Stimulated activated CD4-positive, alpha-beta T cell treated with anti-CD3 and anti-CD28 coated beads, Interleukin-4, amount 100 ng/mL, for 48 hours (primary cell): ENCODE results near the gene F12.

Source experiments
- DNase-seq, 2 donors: peaks; one replicate each; pipeline ENCODE4 v3.0.0-alpha.2; 2020; ENCODE audit warnings: low read depth in 2 of 2

Gene F12

DNA sequence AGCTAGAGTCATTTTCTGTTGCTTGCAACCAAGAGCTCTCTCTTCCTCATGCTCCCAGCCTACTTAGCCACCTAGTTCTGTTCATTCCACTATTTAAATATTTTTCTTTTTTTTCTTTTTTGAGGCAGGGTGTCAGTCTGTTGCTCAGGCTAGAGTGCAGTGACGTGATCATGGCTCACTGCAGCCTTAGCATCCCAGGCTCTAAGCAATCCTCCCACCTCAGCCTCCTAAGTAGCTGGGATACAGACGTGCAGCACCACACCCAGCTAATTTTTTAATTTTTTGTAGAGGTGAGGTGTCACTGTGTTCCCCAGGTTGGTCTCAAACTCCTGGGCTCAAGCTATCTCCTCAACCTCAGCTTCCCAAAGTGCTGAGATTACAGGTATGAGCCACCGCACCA lies 5.1 kb upstream of the F12 start:
- DNase-seq = no peak

DNA sequence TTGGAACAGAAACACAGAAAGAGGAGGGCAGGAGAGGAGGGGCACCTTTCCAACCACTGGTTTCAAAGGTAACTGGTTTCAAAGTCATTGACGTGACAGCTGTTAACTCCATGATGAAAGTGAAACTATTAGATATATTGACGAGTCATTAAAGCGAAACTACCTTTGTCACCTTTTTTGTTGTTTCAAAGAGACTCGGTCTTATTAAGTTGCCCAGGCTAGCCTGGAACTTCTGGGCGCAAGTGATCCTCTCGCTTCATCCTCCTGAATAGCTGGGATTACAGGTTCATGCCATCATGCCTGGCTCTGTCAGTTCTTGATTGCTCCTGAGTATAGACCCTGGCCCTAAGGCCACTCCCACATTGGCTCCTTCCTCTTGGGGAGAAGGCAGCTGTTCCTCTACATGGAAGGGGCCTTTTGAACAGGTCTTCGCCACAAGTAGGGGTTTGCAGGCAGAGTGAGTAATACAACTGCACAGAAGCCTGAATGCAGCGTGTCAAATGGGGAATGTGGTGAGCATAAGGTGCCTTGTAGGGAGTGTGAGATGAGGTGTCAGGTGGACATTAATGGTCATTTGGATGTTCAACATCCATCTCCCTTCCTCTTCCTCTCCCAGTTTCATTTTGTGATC lies 3.4 kb upstream of the F12 start:
- no peak for DNase-seq

DNA sequence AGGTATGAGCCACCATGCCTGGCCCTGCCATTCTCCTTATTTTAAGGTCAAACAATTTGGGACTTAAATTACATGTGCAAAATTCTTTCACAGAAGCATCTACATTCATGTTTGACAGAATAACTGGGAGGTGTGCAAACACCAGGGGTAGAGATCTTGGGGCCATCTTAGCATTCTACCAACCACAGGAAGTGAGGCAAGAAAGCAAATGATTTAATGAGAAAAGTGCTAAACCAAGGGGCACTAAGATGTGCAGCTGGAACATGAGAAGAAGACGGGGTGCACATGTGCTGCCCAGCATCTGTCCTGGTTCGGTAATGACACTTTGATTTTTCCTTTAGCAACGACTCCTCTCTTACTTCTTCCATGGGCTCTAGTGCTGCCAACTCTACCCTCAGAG lies 1.2 kb upstream of the F12 start:
- no peak for DNase-seq

DNA sequence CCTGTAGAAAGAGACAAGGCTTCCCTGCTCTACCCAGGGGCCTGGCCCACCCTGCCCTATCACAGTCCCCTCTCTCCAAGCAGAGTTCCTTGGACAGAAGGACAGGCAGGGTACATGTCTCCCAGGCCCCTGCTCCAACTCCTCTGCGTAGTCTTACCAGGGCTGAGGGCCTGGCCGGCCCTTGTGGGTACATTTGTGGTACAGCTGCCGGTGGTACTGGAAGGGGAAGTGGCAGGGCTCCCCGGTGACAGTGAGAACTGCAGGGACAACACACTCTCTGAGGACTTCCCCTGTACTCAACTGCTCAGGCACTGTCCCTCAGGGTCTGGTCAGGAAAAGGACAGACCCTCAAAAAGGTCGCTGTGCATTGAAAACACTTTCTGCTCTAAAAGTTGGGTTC lies 3.6 kb downstream of the F12 start:
- DNase-seq = no peak

DNA sequence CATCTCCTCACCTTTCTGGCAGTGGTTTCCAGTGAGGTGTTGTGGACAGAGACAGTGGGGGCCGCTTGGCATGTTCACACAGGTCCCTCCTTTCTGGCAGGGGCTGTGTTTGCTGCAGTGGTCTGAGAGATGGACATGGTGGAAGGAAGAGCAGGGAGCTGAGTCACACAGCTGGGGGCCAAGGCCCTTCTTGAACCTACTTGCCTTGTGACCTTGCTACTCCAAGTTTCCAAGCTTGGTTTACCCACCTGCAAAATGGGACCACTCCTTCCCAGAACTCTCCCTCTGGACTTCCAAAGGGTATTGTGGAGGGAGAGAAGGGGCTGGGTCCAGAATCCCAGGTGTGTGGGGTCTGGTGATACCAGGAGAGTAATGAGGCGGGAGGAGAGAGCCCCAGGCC lies 4.1 kb downstream of the F12 start:
- DNase-seq = no peak

DNA sequence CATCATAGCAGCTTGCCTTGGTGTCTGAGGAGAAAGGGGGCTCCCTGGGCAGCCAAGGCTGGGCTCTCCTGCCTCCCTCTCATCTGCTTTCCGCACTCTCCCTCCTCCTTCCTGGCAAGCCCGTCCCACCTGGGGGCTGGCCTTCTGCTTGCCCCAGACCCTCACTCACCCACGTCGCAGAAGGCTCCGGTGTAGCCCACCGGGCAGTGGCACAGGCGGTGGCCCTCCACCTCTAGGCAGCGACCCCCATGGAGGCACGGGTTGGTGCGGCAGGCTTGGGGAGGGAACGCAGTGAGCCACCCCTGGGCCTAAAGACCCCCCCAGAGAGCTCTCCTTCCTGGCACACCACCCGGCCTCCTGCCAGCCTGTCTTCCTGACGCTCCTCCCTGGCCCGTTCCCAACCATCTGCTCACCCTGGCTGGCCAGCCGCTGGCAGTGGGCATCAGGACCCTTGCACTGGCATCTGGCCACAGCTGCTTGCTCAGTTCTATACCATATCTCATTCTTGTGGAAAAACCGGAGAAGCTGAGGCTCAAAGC lies 4.7 kb downstream of the F12 start:
- DNase-seq = no peak

DNA sequence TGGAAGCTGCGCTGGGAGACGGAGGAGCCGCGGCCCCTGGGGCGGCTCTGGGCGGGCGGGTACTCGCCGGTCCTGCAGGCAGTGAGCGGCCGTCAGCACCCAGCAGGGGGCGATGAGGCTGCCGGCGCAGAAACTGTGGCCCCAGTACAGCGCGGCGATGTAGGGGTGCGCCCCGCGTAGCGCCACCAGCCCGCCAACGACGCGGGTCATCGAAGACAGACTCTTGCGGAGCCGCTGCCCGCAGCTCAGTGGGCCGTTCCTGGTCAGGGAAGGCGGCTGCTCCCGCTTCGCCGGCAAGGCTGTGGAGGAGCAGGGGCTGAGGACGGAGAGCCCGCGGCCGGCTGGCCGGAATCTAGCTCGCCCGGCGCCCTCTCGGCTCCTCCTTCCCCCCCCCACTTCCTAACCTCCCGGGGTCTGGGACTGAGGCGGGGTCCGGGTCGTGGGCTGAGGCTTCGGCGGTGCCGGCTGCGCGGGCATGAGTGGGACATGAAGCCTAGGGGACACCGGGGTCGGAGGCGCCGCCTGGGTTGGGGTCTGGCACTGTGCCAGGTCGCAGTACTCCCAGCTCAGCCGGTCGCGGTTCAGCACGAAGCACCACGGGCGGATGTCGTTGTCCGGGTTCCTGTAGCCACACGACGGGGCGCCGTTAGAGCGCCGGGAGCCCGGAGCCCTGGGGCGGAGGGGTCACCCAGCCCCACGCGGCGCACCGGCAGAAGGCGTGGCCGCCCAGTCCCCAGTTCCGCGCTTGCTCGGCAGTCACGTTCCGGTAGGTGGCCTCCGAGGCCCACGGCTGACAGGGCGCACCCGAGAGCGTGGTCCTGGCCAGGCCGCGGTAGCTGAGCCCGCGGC lies 5.3 kb downstream of the F12 start:
- peak; percentile 77 to 83 for DNase-seq

DNA sequence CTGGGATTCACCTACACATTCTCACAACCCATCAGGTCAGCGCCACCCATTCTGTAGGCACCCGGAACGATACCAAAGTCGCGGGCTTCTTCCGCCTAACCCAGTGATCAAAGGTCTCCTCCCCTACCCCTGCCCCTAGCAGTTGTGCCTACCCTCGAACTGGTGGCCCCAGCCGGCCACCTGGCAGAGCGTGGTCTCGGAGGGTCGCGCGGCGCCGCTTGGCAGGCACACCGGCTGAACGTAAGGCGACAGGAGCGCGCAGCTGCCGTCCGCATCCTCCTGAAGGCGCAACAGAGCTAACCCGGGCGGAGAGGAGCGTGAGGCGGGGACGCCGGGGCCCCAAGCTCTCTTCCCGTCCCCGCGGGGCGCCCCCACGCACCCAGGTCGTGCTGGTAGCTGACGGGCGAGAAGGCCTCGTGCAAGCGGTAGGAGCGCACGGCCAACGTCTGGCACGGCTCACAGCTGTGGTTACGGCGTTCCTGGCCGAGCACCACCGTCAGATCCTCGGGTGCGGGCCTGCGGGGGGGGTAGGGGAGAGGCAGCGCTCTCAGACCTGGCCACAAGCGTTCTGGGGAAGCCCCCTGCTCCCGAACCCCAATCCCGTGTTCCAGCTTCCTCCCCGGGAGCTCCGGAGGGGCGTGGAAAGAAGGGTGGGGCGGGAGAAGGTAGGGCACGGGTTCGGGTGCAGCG lies 6.1 kb downstream of the F12 start:
- DNase-seq = peak; percentile 28 to 30

DNA sequence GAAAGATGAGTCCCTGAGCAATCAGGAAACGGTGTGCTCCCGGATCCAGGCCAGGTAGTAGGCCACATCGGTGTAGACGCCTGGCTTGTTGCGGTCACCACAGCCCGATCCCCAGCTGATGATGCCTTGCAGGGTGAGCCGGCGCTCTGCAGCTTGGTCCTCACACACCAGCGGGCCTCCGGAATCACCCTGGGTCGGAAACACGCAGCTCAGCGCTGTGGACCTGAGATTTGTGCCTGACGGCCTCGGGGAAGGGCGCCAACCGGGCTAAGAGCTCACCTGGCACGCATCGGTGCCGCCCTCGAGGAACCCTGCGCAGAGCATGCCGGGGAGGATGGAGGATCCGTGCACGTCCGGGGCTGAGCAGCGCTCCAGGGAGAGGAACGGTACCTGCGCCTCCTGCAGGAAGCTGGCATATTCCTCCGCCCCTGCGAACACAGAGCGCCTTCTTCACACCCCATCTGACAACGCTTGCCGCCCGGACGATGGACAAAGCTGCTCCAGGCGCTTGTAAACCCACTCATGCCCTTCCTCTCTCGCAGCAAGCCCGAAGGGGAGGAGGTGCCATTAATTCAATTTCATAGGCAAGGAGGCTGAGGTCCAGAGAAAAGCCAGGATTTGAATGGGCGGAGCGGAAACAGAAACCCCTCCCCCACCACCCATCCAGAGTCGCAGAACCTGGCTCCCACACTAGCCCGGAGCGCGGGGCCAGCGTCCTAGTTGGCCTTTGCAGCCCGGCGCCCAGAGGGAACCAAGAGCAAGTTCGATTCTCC lies 6.9 kb downstream of the F12 start:
- peak; percentile 67 to 68 for DNase-seq

DNA sequence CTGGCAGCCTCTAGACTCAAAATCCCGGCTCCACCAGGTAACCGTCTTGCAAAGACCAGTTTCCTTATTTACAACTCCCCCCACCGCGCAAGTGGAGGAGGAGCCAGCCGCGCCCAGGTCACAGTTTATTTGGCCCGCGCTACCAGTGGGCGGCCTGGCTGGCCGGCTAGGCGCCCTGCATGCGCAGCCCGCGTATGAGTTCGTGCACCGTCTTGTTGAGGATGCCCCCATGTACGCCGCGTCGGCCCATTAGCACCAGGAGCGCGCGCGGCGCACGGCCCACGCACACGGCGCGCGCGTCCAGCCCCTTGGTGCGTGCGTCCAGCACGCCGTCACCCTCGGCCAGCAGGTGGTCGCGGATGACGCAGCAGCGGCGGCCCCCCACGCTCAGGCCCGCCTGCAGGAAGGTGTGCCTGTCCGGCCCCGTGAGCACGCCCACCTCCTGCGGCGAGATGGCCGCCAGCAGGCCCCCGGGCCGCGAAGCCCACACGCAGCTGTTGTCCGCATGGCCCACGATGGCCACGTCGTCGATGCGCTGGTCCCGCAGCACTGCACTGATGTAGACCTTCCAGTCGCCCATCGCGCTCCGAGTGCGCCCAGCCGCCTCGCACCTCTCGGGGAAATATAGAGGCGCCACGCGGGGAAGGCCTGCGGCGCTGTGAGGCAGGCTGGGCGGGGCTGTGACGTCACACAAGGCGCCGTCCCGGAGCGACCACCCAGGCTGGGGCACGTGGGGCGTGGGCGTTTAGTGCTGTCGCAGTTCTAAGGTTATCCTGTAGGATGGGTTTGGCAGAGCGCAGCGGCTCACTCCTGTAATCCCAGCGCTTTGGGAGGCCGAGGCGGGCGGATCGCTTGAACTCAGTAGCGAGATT lies 9.1 kb downstream of the F12 start, which contains the start of gene PFN3:
Gene PFN3 (minus strand): TSS at position 665 of the 872 bp plus-strand sequence. CDS start 85 bp downstream, at position 580.
- DNase-seq = no peak

DNA sequence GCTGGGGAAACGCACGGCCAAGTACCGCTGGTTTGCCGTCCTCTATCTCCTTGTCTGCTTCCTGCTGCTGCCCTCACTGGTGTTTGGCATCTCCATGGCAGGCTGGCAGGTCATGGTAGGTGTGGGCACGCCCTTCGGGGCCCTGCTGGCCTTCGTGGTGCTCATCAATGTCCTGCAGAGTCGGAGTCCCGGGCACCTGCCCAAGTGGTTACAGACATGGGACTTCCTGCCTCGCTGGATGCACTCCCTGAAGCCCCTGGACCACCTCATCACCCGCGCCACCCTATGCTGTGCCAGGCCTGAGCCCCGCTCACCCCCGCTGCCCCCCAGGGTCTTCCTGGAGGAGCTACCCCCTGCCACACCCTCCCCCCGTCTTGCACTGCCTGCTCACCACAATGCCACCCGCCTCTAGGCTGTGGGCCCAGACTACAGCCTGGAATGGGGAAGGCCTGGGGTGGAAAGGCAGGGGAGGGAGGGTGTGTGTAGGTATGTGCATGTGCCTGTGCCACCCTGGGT lies 11.4 kb downstream of the F12 start:
- no peak for DNase-seq

DNA sequence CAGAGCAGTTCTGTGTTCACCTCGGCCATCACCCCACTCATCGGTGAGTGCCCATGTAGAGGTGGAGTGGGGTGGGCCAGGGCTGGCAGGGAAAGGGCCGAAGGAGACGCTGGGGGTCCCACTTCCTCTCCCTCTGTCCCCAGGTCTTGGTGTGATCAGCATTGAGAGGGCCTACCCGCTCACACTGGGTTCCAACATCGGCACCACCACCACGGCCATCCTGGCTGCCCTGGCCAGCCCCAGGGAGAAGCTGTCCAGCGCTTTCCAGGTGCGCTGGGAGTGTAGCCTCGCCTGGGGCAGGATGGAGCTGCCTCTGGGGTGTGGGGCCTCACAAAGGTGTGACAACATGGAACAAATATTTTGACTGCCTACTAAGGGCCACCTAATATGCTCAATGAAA lies 12.6 kb downstream of the F12 start:
- DNase-seq = no peak

DNA sequence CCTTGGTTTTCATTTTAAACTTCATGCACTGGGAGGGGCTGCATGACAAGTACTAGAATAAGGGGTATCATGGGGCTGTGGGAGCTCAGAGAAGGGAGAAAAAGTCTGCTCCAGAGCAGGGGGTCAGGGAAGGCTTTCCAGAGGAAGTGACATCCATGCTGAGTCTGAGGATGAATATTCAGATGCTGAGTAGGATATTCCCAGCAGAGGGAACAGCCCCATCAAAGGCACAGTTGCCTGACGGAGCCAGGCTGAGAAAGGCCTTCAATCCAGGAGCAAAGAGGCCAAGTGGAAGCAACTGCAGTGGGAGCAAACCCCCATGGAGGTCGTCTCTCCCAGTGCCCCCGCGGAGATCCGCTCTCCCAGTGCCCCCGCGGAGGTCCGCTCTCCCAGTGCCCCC lies 13.3 kb downstream of the F12 start:
- DNase-seq = no peak

DNA sequence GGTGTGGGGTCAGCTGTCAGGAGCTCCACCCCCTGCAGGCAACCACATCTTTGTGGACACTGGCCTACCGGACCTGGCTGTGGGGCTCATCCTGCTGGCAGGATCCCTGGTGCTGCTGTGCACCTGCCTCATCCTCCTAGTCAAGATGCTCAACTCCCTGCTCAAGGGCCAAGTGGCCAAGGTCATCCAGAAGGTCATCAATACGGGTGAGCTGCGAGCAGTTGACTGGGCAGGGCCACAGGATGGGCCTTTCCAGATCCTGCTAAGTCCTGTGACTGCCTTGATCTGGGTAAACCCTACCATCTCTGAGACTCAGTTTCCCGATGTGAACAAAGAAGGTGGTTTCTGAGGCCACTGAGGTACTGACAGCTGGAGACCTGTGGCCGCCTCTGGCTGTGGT lies 15.4 kb downstream of the F12 start:
- no peak for DNase-seq

DNA sequence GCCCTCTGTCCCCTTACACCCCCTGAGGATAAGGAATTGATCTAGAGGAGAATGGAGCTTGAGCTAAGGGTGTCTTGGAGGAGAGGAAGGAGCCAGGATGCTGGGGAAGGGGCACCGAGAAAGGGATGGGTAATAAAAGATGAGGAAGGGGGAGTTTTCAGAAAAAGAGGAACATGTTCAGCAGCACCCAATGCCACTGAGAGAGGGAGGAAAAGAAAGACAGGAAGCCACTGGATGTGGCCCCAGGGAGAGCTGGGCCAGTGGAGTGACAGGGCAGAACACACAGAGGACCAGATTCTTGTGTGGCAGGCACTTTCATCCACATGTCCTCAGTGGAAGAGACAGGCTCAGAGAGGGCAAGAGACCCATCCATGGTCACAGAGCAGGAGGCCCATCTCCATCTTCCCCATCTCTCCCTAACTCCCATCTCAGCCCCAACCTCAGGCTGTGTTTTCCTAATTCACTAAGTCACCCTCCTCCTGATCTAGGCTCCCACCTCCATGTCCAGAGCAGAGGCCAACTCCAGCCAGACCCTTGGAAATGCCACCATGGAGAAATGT lies 16.1 kb downstream of the F12 start:
- DNase-seq = no peak

DNA sequence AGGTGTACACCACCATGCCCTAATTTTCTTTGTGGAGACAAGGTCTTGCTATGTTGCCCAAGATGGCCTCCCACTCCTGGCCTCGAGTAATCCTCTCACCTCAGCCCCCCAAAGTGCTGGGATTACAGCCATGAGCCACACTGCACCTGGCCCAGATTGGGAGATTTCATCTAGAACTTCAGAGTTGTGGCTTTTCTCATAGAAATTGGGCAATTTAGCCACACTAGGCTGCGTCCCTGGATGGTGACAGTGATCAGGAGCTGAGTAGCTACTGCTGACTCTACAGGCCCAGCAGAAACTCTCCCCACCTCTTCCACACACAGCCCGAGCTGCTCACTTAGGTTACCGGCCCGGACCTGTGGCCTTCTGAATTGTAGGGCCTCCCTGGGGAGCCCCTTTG lies 16.6 kb downstream of the F12 start:
- no peak for DNase-seq

DNA sequence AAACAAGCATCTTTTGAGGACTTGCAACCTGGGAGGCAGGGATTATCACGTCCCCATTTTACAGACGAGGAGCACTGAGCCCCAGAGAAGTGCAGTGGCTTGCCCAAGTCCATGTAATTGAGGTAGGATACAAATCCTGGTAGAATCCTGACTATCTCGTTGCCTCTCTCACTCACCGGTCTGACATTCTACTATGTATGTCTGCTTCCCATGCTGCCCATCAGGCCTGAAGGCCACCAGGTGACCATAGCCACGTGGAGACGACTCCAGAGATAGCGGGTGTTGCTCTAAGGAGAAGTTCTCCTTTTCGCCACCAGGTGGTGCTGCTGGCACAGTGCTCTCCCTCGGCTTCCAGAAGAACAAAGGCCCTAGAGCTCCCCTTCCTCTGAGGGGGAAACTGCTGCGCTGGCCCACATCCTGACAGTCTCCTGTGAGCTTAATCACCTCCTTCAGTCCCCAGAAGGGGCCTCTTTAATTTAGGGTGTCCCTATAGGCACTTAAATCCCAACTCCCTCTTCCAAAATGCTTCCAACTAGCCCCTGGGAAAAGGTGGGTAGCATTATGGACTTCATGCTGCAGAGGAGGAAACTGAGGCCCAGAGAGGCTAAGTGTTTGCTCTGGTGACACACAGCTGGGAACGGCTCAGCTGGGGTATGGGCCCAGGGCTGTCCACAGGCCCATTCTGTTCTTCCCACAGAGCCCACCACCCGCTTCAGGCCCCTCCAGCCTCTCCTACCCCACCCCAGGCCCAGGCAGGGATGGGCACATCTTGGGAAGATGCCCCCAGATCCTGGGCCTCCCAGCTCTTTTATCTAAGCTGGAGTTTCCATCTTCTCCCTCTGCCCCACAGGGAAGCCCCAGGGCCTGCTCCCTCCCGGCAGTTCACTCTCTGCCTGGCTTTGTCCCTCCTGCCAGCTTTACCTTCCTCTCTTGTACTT lies 18.7 kb downstream of the F12 start:
- peak; percentile 83 to 86 for DNase-seq

DNA sequence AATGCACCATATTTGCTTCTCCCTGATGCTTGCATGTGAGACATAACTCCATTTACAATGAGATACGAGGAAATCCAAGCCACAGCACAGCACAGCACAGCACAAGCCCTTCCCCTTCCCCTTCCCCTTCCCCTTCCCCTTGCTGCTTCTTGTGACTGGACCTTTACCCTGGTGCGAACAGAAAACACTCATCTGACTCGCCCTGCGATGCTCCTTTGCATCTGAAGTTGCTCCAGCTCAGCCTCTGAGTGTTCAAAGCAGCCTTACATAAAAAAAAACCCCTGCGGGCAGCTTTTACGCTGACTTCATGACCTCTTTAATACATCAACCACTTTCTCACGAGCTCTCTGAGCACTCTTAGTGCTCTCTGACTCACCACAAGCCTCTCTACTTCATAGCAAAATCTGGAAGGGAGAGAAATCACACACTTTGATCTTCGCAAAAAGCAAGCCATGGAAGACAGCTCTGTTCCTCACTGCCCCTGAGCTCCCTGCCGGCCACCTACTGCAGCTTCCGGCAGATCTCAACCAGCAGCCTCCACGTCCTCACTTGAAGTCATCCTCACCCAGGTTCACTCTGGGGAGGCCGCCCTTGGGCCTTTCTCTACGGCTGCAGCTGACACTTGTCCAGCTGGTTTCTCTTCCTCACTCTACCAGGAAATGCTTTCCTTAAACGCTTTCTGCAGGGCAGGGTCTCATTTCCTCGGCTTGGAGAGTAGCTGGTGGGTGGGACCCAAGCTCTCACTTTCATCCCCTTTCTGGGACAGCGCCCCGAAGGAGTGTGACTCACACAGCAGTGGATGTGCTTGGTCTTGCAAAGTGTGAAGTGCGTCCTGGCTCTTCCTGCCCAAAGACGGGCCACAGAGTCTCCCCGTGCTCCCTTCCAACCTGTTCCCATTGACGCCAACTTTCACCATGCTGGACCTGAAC lies 19.9 kb downstream of the F12 start:
- peak in 1 of 2 donors; percentile 36 for DNase-seq
